Transverse colon (tissue), 4 donors: Measurements from ENCODE around the gene AKAP6.

Experiments
- CTCF ChIP-seq, 5 experiments: fragments of 200-600 bp in 3 of 5; fragments of 450-650 bp in 2 of 5; sonication (generic) in 3 of 5; IDR thresholded peaks; 1 replicate in 2 of 5; 2 replicates in 3 of 5; pipeline ENCODE4 v1.5.1; 2016 to 2017; ENCODE audit warnings: antibody characterized with exemption in 5 of 5, inconsistent platforms in 3 of 5, mild to moderate bottlenecking in 2 of 5, moderate library complexity in 1 of 5
- POLR2A ChIP-seq: fragments of 450-650 bp; IDR thresholded peaks from one replicate; pipeline ENCODE4 v1.6.1; 2016; ENCODE audit warnings: antibody characterized with exemption, mild to moderate bottlenecking, moderate library complexity
- POLR2AphosphoS5 ChIP-seq, 3 donors: sonication (generic); formaldehyde crosslinking; IDR thresholded peaks; one replicate each; pipeline ENCODE4 v1.6.1; 2016; ENCODE audit warnings: antibody characterized with exemption in 3 of 3

GRCh38 chr14:32417956-32418552 is 89.0 kb downstream of the AKAP6 start:
- no peak for TF ChIP-seq POLR2A
- TF ChIP-seq CTCF (IDR thresholded peaks at IDR 0.05): no peak
- no peak for TF ChIP-seq POLR2AphosphoS5 (IDR thresholded peaks at IDR 0.05)
